ENCODE results near the gene LMNTD1. TPM values are rescaled to one million over a fixed set of nuclear protein-coding genes. Genes with fewer than 3 reads are reported as not detected.

LMNTD1 gene
- total and polyA plus RNA-seq, 8 donors, result not detected

DNA sequence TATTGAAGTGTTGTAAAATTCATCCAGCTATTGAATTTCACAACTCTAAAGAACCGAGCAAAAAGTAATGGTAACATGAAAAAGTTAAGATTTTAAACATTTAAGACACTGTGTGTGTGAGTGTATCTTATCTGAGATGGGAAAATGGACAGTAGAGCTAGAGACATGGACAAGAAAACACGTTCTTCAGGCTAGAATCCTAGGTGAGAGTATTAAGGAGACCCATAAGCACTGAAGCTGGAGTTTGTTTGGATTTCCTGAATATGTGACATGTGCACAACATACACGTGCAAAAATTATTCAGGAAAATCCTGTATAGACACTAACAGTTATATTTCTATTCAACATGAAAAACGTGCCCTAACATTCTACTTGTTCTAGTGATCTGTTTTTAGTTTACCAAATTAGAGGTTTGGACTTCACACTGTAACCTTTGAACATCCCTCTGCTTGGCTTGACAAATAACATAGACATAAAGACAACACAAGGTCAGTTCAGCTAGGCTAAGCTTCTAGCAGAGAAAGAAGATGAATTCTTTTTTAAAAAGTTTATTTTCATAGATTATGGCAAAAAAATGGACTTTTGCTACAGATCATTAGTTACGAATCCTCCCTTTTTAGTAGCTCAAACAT lies 31.3 kb downstream of the LMNTD1 start:
- intact Hi-C loops (cut with DNase I; ENCODE audit: low total_unique reads), result no loop called here
- 54 to 69% (median 64%) methylated on average over 5 of the region's 5 CpGs for WGBS, 5 donors
- Histone ChIP-seq H3K27ac (no peak overlapping the region), H3K4me1 (no peaks in the 10 kb centered on the region), H3K9me3 (no peaks in the 10 kb centered on the region), H3K4me3 (no peak overlapping the region), H3K27me3 (no peaks in the 10 kb centered on the region), H3K36me3 (no peaks in the 10 kb centered on the region)
- no peak for DNase-seq
- no peak for TF ChIP-seq POLR2A (IDR thresholded peaks at IDR 0.05)

DNA sequence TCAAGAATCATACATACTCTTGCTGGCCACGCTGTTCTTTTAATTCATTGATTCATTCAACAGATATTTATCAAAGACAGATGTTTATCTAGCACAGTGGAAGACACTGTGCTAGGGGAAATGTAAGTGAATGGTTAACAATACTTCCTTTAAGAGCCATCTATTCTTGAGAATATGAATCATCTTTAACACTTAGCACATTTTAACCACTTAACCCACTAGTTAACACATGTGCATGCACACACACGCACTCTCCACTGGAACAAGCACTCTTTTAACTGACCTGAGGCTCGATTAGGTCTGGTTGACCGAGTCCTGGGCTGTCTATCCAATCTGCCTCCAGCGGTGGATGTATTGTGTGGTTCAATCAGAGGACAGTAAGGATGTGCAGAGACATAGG lies 34.6 kb downstream of the LMNTD1 start:
- Histone ChIP-seq H3K27ac (no peak overlapping the region), H3K9me3 (no peaks in the 10 kb centered on the region), H3K36me3 (no peaks in the 10 kb centered on the region), H3K27me3 (no peaks in the 10 kb centered on the region), H3K4me3 (no peak overlapping the region), H3K4me1 (no peaks in the 10 kb centered on the region)
- WGBS, 5 donors, result 72 to 81% (median 78%) methylated on average over 5 of the region's 5 CpGs
- TF ChIP-seq POLR2AphosphoS5 (IDR thresholded peaks at IDR 0.05) (no peak), POLR2A (IDR thresholded peaks at IDR 0.05) (no peak), EP300 (IDR thresholded peaks at IDR 0.05) (no peak)
- TF ChIP-seq, protein P1, sequence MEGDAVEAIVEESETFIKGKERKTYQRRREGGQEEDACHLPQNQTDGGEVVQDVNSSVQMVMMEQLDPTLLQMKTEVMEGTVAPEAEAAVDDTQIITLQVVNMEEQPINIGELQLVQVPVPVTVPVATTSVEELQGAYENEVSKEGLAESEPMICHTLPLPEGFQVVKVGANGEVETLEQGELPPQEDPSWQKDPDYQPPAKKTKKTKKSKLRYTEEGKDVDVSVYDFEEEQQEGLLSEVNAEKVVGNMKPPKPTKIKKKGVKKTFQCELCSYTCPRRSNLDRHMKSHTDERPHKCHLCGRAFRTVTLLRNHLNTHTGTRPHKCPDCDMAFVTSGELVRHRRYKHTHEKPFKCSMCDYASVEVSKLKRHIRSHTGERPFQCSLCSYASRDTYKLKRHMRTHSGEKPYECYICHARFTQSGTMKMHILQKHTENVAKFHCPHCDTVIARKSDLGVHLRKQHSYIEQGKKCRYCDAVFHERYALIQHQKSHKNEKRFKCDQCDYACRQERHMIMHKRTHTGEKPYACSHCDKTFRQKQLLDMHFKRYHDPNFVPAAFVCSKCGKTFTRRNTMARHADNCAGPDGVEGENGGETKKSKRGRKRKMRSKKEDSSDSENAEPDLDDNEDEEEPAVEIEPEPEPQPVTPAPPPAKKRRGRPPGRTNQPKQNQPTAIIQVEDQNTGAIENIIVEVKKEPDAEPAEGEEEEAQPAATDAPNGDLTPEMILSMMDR (IDR thresholded peaks at IDR 0.05), result no peak
- intact Hi-C loops (cut with DNase I; ENCODE audit: low total_unique reads), result no loop called here
- DNase-seq, result no peak

DNA sequence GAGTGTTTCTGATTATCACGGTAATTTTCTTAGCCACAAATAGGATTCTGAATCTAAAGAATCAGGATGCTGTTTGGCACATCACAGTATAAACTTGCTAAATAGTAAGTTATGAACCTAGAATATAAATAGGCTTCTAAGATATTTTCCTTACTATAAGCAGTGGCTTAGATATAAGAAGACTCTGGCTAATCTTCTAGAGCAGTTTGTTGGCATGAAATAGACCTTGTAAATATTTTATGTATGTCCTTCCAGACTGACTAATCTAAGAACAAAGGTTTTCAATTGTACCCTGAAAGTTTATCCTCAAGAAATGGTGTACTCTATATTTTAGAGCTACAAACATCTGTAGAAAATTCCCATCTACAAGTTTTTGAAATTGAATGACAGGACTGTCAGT lies 48.3 kb downstream of the LMNTD1 start:
- Histone ChIP-seq H3K27ac (no peak overlapping the region), H3K9me3 (no peaks in the 10 kb centered on the region), H3K4me1 (no peaks in the 10 kb centered on the region), H3K4me3 (no peak overlapping the region), H3K27me3 (no peaks in the 10 kb centered on the region), H3K36me3 (no peaks in the 10 kb centered on the region)
- TF ChIP-seq, protein P1 (IDR thresholded peaks at IDR 0.05), result no peak
- intact Hi-C loops (cut with DNase I; ENCODE audit: low total_unique reads), result no loop called here
- no peak for DNase-seq
- WGBS, 5 donors, result 73 to 88% (median 79%) methylated on average over 1 of the region's 1 CpG

DNA sequence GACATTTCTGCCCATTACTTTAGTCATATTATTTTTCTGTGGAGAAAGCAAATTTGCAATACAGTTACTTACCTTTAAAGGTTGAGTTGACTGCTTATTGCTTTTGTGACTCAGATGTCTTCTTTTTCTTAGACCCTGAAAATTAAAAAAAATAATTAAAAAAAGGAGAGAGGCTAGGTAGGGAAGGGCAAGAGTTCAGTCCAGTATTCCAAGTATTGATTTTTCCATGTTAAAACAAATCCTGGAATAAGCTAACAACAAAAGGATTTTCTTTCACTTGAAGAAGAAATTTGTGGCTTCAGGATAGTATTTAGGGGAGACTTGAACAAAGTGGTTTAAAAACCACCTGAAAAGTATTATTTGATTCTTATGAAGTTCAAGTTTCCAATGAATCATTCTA lies 49.4 kb downstream of the LMNTD1 start:
- H3K27me3 ChIP-seq, result no peaks in the 10 kb centered on the region
- intact Hi-C loops (cut with DNase I; ENCODE audit: low total_unique reads), result no loop called here
- H3K9me3 ChIP-seq, result peaks cover 0 to 5% (median under 1%) of the 10 kb centered on the region in 4 donors
- no peaks in the 10 kb centered on the region for H3K36me3 ChIP-seq
- H3K4me3 ChIP-seq, result no peak overlapping the region
- no peak for DNase-seq
- no peak for TF ChIP-seq POLR2A (IDR thresholded peaks at IDR 0.05)
- TF ChIP-seq, protein P1 (IDR thresholded peaks at IDR 0.05), result no peak
- TF ChIP-seq POLR2AphosphoS5 (IDR thresholded peaks at IDR 0.05), result no peak
- no peak overlapping the region for H3K27ac ChIP-seq
- H3K4me1 ChIP-seq, result no peaks in the 10 kb centered on the region

DNA sequence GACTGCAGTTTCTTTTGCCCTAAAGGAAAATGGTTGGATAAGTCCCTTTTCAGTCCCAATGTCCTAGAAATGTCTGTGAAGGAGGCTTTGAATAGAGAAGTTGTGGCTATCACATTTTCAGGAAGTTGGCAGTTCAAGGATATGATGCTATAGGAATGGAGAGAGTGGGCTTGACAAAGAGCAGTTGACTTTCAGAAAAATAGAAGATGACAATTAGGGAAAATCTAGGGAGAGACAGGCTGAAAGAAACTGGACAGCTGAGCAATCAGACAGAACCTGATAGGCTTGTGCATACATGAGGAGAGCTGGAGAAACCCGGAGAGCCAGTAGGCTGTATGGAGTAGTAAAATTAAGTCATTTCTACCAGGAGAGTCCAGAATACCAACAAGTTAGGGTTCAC lies 50.5 kb downstream of the LMNTD1 start:
- Histone ChIP-seq H3K27ac (no peak overlapping the region), H3K9me3 (peaks cover 0 to 7% (median 6%) of the 10 kb centered on the region in 4 donors), H3K4me1 (no peaks in the 10 kb centered on the region), H3K36me3 (no peaks in the 10 kb centered on the region), H3K4me3 (no peak overlapping the region), H3K27me3 (no peaks in the 10 kb centered on the region)
- no peak for DNase-seq
- intact Hi-C loops (cut with DNase I; ENCODE audit: low total_unique reads), result no loop called here
- WGBS, 5 donors, result 60 to 90% (median 71%) methylated on average over 1 of the region's 1 CpG
- TF ChIP-seq, protein P1 (IDR thresholded peaks at IDR 0.05), result no peak
- TF ChIP-seq EP300 (IDR thresholded peaks at IDR 0.05), result no peak
- no peak for TF ChIP-seq POLR2A (IDR thresholded peaks at IDR 0.05)
- no peak for TF ChIP-seq POLR2AphosphoS5 (IDR thresholded peaks at IDR 0.05)

Measured in stomach (tissue), 9 donors.